ENCODE measurements around the gene ASTN2. TPM values are rescaled to one million over a fixed set of nuclear protein-coding genes. Genes with fewer than 3 reads are reported as not detected.

Gene ASTN2
- total RNA-seq, 1 donor from 2014 or later, result 10.0 TPM

GRCh38 chr9:116387934-116388698, 1026.7 kb downstream of the ASTN2 start:
- Mint-ChIP-seq H3K4me1 (ENCODE audit: unreplicated experiment) (peaks cover 14% of the 10 kb centered on the region), H3K9me3 (ENCODE audit: unreplicated experiment) (no peaks in the 10 kb centered on the region), H3K27ac (ENCODE audit: unreplicated experiment) (peak overlapping the region; percentile 73), H3K27me3 (ENCODE audit: unreplicated experiment) (peaks cover 8% of the 10 kb centered on the region), H3K36me3 (ENCODE audit: low read depth, unreplicated experiment) (no peaks in the 10 kb centered on the region), H3K4me3 (ENCODE audit: unreplicated experiment) (no peak overlapping the region)
- TF ChIP-seq CTCF (IDR thresholded peaks at IDR 0.05; ENCODE audit: unreplicated experiment), result no peak
- DNase-seq (ENCODE audit: low spot score), result peak; percentile 37

- no peak for DNase-seq (ENCODE audit: low spot score)
- no peak for TF ChIP-seq CTCF (IDR thresholded peaks at IDR 0.05; ENCODE audit: unreplicated experiment)
- no peak overlapping the region for H3K4me3 Mint-ChIP-seq (ENCODE audit: unreplicated experiment)
- H3K27ac Mint-ChIP-seq (ENCODE audit: unreplicated experiment), result no peak overlapping the region
- H3K36me3 Mint-ChIP-seq (ENCODE audit: low read depth, unreplicated experiment), result no peaks in the 10 kb centered on the region
- H3K27me3 Mint-ChIP-seq (ENCODE audit: unreplicated experiment), result peaks cover 4% of the 10 kb centered on the region
- H3K4me1 Mint-ChIP-seq (ENCODE audit: unreplicated experiment), result peaks cover 20% of the 10 kb centered on the region
- H3K9me3 Mint-ChIP-seq (ENCODE audit: unreplicated experiment), result no peaks in the 10 kb centered on the region
These were observed 1030.9 kb downstream of the ASTN2 start for GRCh38 chr9:116383936-116384335.

- no peak for TF ChIP-seq CTCF (IDR thresholded peaks at IDR 0.05; ENCODE audit: unreplicated experiment)
- H3K27me3 Mint-ChIP-seq (ENCODE audit: unreplicated experiment), result peaks cover 2% of the 10 kb centered on the region
- H3K9me3 Mint-ChIP-seq (ENCODE audit: unreplicated experiment), result no peaks in the 10 kb centered on the region
- peaks cover 15% of the 10 kb centered on the region for H3K4me1 Mint-ChIP-seq (ENCODE audit: unreplicated experiment)
- no peak overlapping the region for H3K27ac Mint-ChIP-seq (ENCODE audit: unreplicated experiment)
- no peaks in the 10 kb centered on the region for H3K36me3 Mint-ChIP-seq (ENCODE audit: low read depth, unreplicated experiment)
- no peak overlapping the region for H3K4me3 Mint-ChIP-seq (ENCODE audit: unreplicated experiment)
- DNase-seq (ENCODE audit: low spot score), result no peak
These were observed 1031.7 kb downstream of the ASTN2 start for GRCh38 chr9:116383133-116383532.

- no peak for TF ChIP-seq CTCF (IDR thresholded peaks at IDR 0.05; ENCODE audit: unreplicated experiment)
- no peaks in the 10 kb centered on the region for H3K9me3 Mint-ChIP-seq (ENCODE audit: unreplicated experiment)
- H3K4me3 Mint-ChIP-seq (ENCODE audit: unreplicated experiment), result no peak overlapping the region
- H3K4me1 Mint-ChIP-seq (ENCODE audit: unreplicated experiment), result peaks cover 9% of the 10 kb centered on the region
- H3K27me3 Mint-ChIP-seq (ENCODE audit: unreplicated experiment), result peaks cover 2% of the 10 kb centered on the region
- DNase-seq (ENCODE audit: low spot score), result no peak
- no peak overlapping the region for H3K27ac Mint-ChIP-seq (ENCODE audit: unreplicated experiment)
- H3K36me3 Mint-ChIP-seq (ENCODE audit: low read depth, unreplicated experiment), result no peaks in the 10 kb centered on the region
These were observed 1032.8 kb downstream of the ASTN2 start for GRCh38 chr9:116382053-116382452.

GRCh38 chr9:116381350-116381749, 1033.5 kb downstream of the ASTN2 start:
- no peaks in the 10 kb centered on the region for H3K36me3 Mint-ChIP-seq (ENCODE audit: low read depth, unreplicated experiment)

More at GRCh38 chr9:116381350-116381749, 1033.5 kb downstream of the ASTN2 start:
- Mint-ChIP-seq H3K27ac (ENCODE audit: unreplicated experiment) (no peak overlapping the region), H3K27me3 (ENCODE audit: unreplicated experiment) (no peaks in the 10 kb centered on the region), H3K4me3 (ENCODE audit: unreplicated experiment) (no peak overlapping the region), H3K9me3 (ENCODE audit: unreplicated experiment) (no peaks in the 10 kb centered on the region), H3K4me1 (ENCODE audit: unreplicated experiment) (peaks cover 6% of the 10 kb centered on the region)
- no peak for DNase-seq (ENCODE audit: low spot score)
- no peak for TF ChIP-seq CTCF (IDR thresholded peaks at IDR 0.05; ENCODE audit: unreplicated experiment)
